Ecto neural progenitor cell (in vitro differentiated cells): ENCODE results near the gene FAM83C.
"Not testable (repeated sequence)": the region's sequence is repeated elsewhere in the genome, so short reads cannot be mapped to it uniquely, and the experiment has no call there.

ENCODE experiments used
- DNase-seq: peaks from one replicate; pipeline ENCODE4 v3.0.0-alpha.2; 2018; ENCODE audit warnings: low spot score

Gene FAM83C

GRCh38 chr20:35263532-35264341 lies 28.5 kb downstream of the FAM83C start:
- no peak for DNase-seq

DNA sequence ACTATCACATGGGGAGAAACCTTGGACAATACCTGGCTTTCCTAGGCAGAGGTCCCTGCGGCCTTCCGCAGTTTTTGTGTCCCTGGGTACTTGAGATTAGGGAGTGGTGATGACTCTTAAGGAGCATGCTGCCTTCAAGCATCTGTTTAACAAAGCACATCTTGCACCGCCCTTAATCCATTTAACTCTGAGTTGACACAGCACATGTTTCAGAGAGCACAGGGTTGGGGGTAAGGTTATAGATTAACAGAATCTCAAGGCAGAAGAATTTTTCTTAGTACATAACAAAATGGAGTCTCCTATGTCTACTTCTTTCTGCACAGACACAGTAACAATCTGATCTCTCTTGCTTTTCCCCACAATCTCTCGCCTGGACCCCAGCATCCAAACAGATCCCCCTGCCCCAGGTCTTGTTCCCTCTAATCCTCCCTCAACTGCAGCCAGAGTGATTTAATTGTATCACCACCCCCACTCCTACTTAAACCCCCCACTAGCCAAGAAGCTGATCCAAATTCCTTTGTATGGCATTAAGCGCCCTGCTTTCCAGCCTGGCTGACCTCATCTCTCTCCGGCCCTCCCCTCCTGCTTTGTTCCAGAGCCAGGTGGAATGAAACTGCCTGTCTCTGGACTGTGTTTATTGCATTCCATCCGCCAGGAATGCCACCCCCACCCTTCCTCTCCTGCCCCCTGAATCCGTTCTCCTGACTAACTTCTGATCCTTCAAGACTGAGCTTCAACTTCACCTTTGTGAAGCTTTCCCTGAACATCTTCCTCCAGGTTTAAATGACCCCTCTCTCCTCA lies 29.3 kb downstream of the FAM83C start:
- peak; percentile 83 for DNase-seq

DNA sequence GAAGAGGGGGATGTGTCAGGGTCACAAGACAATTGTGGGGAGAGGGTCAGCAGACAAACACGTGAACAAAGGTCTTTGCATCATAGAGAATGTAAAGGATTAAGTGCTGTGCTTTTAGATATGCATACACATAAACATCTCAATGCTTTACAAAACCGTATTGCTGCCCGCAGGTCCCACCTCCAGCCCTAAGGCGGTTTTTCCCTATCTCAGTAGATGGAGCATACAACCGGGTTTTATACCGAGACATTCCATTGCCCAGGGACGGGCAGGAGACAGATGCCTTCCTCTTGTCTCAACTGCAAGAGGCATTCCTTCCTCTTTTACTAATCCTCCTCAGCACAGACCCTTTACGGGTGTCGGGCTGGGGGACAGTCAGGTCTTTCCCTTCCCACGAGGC lies 29.9 kb downstream of the FAM83C start:
- not testable (repeated sequence) for DNase-seq

DNA sequence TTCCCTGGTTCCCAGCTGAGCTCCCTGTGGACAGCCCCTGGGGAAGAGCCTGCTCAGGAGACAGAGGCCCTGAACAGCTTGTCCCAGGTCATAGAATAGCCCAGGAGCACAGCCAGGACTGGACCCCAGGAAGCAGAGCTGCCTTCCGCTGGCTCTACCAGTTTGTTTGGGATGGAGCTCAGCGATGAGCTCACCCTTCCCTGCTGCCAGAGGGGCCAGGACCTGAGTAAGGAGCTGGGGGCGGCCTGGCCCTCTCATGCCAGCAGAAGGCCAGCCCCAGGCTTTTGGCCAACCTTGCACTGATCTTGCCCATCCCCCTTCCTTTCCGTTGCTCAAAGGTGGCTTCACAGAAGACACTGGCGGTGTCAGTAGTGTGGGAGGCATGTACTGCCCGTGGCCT lies 31.8 kb downstream of the FAM83C start:
- no peak for DNase-seq

- no peak for DNase-seq
Measured at GRCh38 chr20:35257175-35257909, 34.9 kb downstream of the FAM83C start.

- no peak for DNase-seq
Measured at GRCh38 chr20:35254448-35254999, 37.7 kb downstream of the FAM83C start.

- DNase-seq: no peak
Measured at GRCh38 chr20:35253010-35253409, 39.2 kb downstream of the FAM83C start.

GRCh38 chr20:35252598-35252997 lies 39.6 kb downstream of the FAM83C start:
- not testable (repeated sequence) for DNase-seq

- no peak for DNase-seq
Measured at GRCh38 chr20:35252037-35252461, 40.2 kb downstream of the FAM83C start.

DNA sequence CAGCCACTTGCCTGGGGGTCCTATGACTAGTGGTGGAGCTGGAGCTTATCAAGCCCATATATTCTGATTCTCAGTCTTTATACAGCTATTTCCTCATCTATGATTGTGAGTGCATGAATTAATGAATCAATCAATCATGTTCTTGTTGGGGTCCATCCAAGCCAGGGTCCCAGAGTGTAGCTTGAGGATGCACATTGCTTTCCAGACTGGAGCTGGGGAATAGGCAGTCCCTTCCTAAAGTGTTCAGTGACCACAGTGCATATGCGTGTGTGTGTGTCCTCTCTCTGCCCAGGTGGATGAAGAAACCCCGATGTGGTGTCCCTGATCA lies 40.6 kb downstream of the FAM83C start:
- DNase-seq: no peak

- no peak for DNase-seq
Measured at GRCh38 chr20:35248641-35249475, 43.4 kb downstream of the FAM83C start.

DNA sequence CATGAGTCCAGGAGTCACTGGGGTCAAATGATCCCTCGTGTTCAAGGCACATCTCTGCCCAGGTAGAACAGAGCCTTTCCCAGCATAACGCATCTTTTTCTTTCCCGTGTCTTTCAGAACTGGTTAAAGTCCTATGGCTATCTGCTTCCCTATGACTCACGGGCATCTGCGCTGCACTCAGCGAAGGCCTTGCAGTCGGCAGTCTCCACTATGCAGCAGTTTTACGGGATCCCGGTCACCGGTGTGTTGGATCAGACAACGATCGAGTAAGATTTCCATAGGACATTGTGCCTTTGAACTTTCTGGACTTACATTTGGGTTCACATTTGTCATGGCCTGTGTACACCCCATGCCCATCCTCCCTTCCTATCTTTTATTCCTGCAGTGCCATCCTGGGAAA lies 45.5 kb downstream of the FAM83C start:
- no peak for DNase-seq

DNA sequence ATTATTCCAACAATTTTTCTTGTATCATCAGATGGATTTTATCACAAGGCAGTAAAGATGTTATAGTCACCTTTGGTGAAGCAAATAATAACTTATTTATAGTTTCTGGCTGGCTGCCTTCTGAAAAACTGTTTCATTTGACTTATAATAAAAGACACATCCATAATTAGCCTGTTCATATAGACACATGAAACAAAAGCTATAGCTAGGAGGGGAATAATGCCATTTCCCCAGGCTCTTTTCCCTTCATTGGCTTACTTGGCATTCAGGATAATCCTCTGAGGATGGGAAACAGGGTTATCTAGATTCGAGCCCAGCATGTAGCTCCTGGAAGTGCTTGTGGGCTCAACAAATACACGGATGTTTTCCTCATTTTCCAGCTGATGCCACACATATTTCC lies 48.2 kb downstream of the FAM83C start:
- no peak for DNase-seq

DNA sequence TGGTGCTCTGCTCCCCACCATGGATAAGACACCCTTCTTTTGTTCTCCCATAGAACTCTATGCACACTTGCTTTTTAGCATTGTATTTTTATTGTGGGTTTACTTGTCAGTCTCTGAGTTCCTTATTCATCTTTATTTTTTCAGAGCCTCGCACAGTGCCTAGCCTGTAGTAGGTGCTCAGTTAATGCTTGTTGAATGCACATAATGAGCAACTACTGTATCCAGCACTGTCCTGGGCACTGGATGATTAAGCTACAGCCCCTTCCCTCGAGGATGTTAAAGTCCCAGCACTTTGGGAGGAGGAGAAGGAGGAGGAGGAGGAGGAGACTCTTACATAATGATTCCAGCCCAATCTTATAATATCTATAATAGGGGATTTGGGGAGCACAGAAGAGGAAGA lies 48.9 kb downstream of the FAM83C start:
- no peak for DNase-seq

- no peak for DNase-seq
Measured at GRCh38 chr20:35240811-35241293, 51.4 kb downstream of the FAM83C start.

GRCh38 chr20:35240083-35240810 lies 52.0 kb downstream of the FAM83C start:
- DNase-seq: no peak

DNA sequence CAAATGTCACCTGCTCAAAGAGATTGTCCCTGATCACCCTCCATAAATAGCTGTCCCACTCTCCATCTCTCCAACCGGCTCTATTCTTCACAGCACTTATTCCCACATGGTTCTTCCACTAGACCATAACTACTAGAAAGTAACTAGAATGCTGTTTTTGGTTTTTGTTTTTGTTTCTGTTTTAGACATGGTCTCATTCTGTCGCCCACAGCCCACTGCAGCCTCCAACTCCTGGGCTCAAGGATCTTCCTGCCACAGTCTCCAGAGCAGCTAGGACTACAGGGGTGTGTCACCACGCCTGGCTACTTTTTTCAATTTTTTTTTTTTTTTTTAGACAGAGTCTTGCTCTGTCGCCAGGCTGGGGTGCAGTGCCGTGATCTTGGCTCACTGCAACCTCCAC lies 53.5 kb downstream of the FAM83C start:
- no peak for DNase-seq

GRCh38 chr20:35238170-35238569 lies 54.1 kb downstream of the FAM83C start:
- DNase-seq: no peak

- DNase-seq: no peak
Measured at GRCh38 chr20:35237486-35237885, 54.7 kb downstream of the FAM83C start.

GRCh38 chr20:35235881-35236280 lies 56.3 kb downstream of the FAM83C start:
- DNase-seq: no peak
